Fibroblast of mammary gland (primary cell): ENCODE measurements around the gene LDLRAD4.

Experiments
- DNase-seq: peaks from one replicate; pipeline ENCODE4 v3.0.0-alpha.2; 2010; ENCODE audit warnings: low read depth
- H3K4me3 ChIP-seq: 2 replicates; pipeline ENCODE4 v1.5.1; 2011; ENCODE audit warnings: low read depth, mild to moderate bottlenecking, low read length, moderate library complexity; ENCODE audit not compliant: control insufficient read depth
- TF ChIP-seq, protein P1 (sequence below): conservative IDR thresholded peaks from 2 replicates; pipeline ENCODE4 v1.5.1; 2011; ENCODE audit warnings: low read depth, low read length, inconsistent platforms; ENCODE audit not compliant: control insufficient read depth, insufficient read depth

The LDLRAD4 gene

DNA sequence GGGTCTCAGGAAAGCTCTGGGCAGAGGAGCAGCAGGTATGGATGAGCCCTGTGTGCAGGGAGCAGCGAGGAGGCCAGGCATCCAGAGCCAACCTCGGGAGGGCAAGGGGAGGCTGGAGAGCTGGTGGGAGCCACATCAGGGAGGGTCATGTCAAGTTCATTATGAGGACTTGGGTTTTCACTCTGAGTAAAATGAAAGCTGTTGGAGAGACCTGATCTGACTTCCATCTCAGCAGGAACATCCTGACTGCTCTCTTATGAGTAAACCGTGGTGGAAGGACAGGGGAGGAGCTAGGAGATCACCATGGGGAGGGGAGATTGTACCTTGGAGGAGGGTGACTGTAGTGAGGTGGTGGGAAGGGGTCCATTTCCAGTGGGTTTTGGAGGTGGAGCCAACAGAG lies 209.8 kb downstream of the LDLRAD4 start:
- H3K4me3 ChIP-seq, result no peak overlapping the region
- DNase-seq, result no peak
- TF ChIP-seq, protein P1, sequence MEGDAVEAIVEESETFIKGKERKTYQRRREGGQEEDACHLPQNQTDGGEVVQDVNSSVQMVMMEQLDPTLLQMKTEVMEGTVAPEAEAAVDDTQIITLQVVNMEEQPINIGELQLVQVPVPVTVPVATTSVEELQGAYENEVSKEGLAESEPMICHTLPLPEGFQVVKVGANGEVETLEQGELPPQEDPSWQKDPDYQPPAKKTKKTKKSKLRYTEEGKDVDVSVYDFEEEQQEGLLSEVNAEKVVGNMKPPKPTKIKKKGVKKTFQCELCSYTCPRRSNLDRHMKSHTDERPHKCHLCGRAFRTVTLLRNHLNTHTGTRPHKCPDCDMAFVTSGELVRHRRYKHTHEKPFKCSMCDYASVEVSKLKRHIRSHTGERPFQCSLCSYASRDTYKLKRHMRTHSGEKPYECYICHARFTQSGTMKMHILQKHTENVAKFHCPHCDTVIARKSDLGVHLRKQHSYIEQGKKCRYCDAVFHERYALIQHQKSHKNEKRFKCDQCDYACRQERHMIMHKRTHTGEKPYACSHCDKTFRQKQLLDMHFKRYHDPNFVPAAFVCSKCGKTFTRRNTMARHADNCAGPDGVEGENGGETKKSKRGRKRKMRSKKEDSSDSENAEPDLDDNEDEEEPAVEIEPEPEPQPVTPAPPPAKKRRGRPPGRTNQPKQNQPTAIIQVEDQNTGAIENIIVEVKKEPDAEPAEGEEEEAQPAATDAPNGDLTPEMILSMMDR, result no peak

DNA sequence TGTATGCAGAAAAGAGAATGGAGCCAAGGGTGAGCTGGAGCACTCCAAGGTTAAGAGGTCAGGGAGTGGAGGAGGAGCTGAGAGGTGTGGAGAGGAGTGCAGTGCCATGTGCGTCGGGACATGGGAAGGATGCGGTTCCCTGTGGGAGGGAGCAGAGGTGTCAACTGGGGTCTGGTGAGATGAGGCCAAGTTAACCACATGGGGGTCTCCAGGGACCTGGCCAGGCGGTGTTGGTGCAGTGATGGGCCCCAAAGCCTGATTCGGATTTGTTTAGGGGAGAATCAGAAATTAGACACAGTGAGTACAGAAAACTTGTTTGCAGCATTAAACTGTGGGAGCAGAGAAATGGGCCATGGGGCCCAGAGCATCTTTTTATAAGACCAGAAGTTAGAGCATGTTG lies 210.5 kb downstream of the LDLRAD4 start:
- TF ChIP-seq, protein P1, result no peak
- H3K4me3 ChIP-seq, result no peak overlapping the region
- no peak for DNase-seq

DNA sequence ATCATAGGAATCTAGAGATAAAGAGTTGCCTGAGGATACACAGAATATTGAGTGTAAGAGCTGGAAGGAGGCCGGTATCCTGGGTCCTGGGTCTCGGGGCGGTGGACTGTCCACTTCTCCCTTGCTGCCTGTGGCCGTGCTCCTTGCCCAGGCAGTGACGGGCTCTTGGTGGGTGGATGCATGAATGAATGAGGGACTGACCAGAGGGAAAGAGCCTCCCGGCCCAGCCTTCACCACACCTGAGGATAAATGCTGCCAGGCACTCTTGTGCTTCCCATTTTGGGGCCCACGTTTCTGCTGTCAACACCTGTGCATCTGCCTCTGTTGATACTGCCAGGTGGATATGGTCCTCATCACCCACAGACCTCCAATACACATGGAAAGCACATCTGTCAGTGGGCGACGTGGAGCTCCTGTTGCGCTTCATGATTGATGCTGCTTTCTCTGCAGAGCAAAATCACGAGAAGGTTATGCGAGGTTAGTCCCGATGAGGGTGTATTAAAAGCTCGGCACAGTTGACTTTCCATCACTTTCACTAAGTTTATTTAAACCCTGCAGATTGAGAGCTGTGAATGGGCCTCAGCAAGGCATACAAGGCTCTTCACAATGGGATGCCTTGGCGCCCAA lies 211.4 kb downstream of the LDLRAD4 start:
- H3K4me3 ChIP-seq, result no peak overlapping the region
- no peak for DNase-seq
- TF ChIP-seq, protein P1, result no peak

DNA sequence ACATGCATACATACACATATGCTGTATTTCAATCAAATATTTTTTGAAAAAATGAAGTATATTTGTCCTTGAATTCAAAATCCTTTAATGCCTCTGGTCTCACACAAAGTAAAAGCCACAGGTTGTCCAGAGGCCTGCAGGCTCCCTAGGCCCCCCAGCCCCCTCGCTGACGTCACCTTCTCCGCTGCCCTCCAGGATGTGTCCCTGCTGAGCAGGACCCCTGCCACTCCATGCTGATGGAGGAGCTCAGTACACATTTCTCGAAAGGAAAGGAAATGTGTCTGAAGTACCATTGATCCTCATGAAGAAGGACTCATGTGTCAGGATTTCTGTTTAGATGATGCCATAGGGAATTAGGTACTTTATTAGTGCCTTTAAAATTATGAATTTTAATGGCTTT lies 212.1 kb downstream of the LDLRAD4 start:
- TF ChIP-seq, protein P1, result no peak

DNA sequence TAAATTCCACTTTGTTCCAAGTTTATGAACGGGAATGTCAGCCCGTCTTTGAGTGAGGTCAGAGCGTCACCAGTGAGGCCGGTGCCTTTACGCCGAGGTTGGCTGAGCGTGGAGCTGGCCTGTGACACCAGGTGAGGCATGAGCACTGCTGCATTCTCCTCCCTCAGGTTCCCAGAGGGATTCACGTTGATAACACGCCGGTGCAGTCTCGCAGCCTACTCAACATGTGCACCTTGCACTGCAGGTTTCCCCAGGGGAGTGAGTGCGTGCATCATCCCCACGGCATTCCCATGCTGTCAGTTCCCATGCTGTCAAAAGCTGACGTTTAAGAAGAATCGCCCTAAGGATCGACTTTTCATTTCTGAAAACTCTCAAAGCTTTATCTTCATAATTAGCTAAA lies 213.3 kb downstream of the LDLRAD4 start:
- no peak for DNase-seq
- H3K4me3 ChIP-seq, result no peak overlapping the region
- TF ChIP-seq, protein P1, result no peak

More for the DNA sequence above, 212.1 kb downstream of the LDLRAD4 start:
- DNase-seq, result no peak
- no peak overlapping the region for H3K4me3 ChIP-seq

DNA sequence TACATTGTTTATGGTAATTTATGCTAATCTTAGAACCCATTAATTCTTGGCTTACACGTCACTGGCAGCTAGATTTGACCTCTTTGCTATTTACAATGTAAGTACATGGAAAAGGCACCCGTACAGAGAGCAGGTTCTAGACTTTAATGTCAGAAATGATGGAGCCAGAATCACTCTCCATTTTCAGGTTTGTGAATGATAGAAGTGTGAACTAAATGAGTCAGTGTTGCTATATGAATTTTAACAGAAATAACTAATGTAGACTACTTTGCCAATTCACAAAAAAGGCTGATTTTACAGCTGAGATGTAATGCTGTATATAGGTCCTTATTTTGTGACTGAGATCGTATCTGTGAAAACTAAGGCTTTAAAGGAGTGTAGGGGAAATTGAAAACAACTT lies 214.6 kb downstream of the LDLRAD4 start:
- no peak for DNase-seq
- TF ChIP-seq, protein P1, result no peak
- no peak overlapping the region for H3K4me3 ChIP-seq

DNA sequence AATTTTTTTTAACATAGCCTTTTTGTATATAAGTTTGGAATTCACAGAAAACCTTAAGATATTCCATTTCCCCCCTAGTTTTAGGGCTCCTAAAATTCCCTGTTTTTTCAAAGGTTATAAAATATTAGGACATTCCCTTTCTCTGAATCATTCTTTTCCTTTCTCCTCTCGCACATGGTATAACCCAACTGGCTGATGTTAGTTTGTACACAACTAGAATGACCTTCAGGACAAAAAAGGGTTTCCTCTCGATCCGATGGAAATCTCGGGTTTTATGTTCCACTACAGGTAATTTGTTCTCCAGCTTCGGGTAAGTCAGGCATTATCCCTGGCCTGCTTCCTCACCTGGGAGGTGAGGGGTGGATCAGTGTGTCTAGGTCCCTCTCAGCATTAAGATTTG lies 215.1 kb downstream of the LDLRAD4 start:
- TF ChIP-seq, protein P1, result no peak
- DNase-seq, result no peak
- H3K4me3 ChIP-seq, result no peak overlapping the region
